Measurements from ENCODE around the gene IRGC.

DNA sequence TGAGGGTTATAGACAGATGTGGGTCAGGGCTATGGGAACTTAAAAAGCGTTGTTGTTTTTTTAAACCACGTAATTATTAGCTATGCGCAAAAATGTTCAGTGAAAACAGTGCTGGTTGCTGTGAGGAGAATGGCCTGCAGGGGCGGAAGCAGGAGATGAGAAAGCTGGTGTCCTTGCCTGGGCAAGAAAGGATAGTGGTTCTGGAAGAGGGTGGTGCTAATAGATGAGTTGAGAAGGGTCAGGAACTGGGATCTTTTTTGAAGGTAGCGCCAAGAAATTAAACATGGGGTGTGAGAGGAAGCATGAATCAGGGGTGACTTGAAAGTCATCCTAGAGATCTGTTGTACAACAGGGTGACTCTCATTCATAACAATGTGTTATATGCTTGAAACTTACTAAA lies 43.6 kb downstream of the IRGC start:
- TF ChIP-seq, protein P1, sequence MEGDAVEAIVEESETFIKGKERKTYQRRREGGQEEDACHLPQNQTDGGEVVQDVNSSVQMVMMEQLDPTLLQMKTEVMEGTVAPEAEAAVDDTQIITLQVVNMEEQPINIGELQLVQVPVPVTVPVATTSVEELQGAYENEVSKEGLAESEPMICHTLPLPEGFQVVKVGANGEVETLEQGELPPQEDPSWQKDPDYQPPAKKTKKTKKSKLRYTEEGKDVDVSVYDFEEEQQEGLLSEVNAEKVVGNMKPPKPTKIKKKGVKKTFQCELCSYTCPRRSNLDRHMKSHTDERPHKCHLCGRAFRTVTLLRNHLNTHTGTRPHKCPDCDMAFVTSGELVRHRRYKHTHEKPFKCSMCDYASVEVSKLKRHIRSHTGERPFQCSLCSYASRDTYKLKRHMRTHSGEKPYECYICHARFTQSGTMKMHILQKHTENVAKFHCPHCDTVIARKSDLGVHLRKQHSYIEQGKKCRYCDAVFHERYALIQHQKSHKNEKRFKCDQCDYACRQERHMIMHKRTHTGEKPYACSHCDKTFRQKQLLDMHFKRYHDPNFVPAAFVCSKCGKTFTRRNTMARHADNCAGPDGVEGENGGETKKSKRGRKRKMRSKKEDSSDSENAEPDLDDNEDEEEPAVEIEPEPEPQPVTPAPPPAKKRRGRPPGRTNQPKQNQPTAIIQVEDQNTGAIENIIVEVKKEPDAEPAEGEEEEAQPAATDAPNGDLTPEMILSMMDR (IDR thresholded peaks at IDR 0.05; ENCODE audit: low read depth, low read length), result no peak
- TF ChIP-seq, protein P2, sequence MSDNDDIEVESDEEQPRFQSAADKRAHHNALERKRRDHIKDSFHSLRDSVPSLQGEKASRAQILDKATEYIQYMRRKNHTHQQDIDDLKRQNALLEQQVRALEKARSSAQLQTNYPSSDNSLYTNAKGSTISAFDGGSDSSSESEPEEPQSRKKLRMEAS (IDR thresholded peaks at IDR 0.05; ENCODE audit: low read depth, low read length), result no peak
